Left lung (tissue), 10 donors: ENCODE measurements around the gene TACC3. TPM values are rescaled to one million over a fixed set of nuclear protein-coding genes. Genes with fewer than 3 reads are reported as not detected.

Source experiments
- ATAC-seq: fragments of 200-7000 bp; cut with Tn5 transposase; one replicate; pipeline ENCODE4 v1.9.1; 2020; ENCODE audit warnings: moderate library complexity
- DNase-seq, 4 donors: peaks; one replicate each; pipeline ENCODE4 v3.0.0-alpha.2; 2013 to 2020
- H3K27ac ChIP-seq, 2 donors: fragments of 200-600 bp; sonication (generic) in 1 of 2; one replicate each; pipeline versions ENCODE4 v1.5.0 to v1.8.0; 2020 to 2021
- H3K27me3 ChIP-seq, 2 donors: fragments of 200-600 bp; sonication (generic) in 1 of 2; one replicate each; pipeline versions ENCODE4 v1.5.0 to v1.8.0; 2020 to 2021
- H3K36me3 ChIP-seq, 2 donors: fragments of 200-600 bp; sonication (generic) in 1 of 2; one replicate each; pipeline versions ENCODE4 v1.5.0 to v1.8.0; 2020 to 2021
- H3K4me1 ChIP-seq, 2 donors: fragments of 200-600 bp; one replicate each; pipeline ENCODE4 v1.8.0; 2021
- H3K4me3 ChIP-seq, 2 donors: fragments of 200-600 bp; sonication (generic) in 1 of 2; one replicate each; pipeline versions ENCODE4 v1.5.0 to v1.8.0; 2020 to 2021; ENCODE audit warnings: mild to moderate bottlenecking in 1 of 2
- H3K9me3 ChIP-seq, 2 donors: fragments of 200-600 bp; sonication (generic) in 1 of 2; one replicate each; pipeline versions ENCODE4 v1.5.0 to v1.8.0; 2020 to 2021
- intact Hi-C, 2 donors: fragments of 100-400 bp; cut with DNase I; formaldehyde crosslinking; loops; one replicate each; pipeline versions ENCODE4 v1.11.2 to v1.14.2; 2022
- polyA plus RNA-seq, 6 donors: library from polyadenylated mRNA; unstranded; fragments of 120-200 nt; gene quantifications; one replicate each; pipeline ENCODE4 v1.2.1, GENCODE V29; 2013; ENCODE audit not compliant: insufficient read length in 6 of 6
- total RNA-seq, 2 donors: library from RNA; stranded (reverse); fragmentation: NEBNext Ultra II Directional; extraction: Animal tissue kit (Norgen Biotek cat#: 25700); gene quantifications; one replicate each; pipeline ENCODE4 v1.2.1, GENCODE V29; 2021
- TF ChIP-seq, protein P1 (sequence below), 2 donors: fragments of 200-600 bp; sonication (generic) in 1 of 2; IDR thresholded peaks; one replicate each; pipeline versions ENCODE4 v1.5.0 to v1.8.0; 2021; ENCODE audit warnings: antibody characterized with exemption in 2 of 2
- donor health status: DM: no; HTN: yes; CAD: no.
- donor health status: DM: no; HTN: no; CAD: no.

The TACC3 gene
- total and polyA plus RNA-seq, 8 donors, result 20.3 to 76.2 (median 44.7) TPM

DNA sequence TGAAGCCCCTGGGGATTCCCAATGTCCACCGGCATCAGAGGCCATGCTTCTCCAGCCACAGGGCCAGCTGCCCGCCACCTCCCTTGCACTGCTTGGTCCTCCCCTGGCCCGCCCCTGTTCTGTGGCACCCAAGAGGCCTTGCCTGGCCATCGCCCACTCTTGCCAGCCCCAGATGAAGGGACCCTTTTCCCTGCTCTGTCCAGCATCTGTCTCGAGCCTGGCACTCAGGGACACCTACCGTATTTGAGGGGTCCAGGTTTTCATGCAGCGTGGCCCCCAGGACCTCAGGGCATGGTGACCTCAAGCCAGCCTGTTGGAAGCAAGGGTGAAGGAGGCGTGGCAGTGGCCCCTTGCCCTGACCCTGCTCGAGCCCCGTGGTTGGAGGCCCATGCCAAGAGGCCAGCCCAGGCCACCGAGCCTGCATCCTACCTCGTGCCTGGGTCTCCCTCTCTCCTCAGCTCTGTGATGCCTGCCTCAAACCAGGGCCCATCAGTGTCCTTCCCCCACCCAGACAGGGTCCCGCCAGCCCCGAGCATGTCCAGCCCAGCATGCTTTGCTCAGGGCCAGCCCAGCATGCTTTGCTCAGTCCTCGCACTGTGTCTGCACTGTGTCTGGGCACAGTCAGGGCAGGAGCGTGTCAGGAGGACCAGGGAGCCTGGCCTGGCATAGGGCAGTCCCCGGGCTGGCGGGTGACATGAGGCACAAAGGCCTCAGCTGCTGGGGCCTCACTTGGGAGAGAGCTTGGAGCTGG is 57.5 kb downstream of the TACC3 start:
- ATAC-seq (no peak), DNase-seq (no peak)
- TF ChIP-seq, protein P1, sequence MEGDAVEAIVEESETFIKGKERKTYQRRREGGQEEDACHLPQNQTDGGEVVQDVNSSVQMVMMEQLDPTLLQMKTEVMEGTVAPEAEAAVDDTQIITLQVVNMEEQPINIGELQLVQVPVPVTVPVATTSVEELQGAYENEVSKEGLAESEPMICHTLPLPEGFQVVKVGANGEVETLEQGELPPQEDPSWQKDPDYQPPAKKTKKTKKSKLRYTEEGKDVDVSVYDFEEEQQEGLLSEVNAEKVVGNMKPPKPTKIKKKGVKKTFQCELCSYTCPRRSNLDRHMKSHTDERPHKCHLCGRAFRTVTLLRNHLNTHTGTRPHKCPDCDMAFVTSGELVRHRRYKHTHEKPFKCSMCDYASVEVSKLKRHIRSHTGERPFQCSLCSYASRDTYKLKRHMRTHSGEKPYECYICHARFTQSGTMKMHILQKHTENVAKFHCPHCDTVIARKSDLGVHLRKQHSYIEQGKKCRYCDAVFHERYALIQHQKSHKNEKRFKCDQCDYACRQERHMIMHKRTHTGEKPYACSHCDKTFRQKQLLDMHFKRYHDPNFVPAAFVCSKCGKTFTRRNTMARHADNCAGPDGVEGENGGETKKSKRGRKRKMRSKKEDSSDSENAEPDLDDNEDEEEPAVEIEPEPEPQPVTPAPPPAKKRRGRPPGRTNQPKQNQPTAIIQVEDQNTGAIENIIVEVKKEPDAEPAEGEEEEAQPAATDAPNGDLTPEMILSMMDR (IDR thresholded peaks at IDR 0.05), result no peak
- no peaks in the 10 kb centered on the region for H3K27me3 ChIP-seq
- no peak overlapping the region for H3K27ac ChIP-seq
- H3K4me3 ChIP-seq, result no peak overlapping the region
- H3K36me3 ChIP-seq, result no peaks in the 10 kb centered on the region
- intact Hi-C loops, result no loop called here
- H3K9me3 ChIP-seq, result no peaks in the 10 kb centered on the region
- no peaks in the 10 kb centered on the region for H3K4me1 ChIP-seq

DNA sequence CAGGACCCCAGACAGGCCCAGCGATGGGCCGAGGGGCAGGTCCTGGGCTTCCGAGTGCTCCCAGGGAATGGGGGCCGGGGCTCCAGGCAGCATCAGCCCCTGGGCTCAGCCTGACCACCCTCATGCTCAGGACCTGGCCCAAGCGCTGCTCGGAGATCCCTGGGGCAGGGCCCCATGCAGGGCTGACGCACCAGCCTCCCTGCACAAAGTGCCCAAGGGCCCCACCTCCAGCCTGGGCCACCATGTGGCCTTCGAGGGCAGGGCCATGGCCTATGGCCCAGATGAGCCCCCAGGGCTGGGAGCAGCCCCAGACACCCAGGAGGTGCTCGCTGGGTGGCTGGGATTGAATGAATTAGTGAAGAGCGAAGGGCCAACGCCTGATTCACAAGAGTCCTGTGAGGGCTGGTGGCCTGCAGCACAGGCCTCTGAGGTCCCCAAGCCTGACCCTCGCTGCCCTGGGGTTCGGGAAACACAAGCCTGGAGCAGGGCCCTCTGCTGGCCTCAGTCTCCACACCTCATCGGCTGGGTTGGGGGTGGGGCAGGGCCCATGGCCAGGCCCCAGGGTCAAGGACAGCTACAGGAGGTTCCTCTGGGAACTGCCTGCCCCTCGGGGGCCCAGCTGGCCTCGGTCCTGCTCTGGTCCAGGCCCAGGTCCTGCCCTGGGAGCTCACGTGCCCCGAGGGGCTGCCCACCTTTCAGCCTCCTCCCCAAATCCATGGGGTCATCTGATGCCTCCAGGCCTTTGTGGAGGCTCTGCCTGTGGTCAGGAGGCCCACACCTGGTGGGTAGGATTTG is 58.5 kb downstream of the TACC3 start:
- no peaks in the 10 kb centered on the region for H3K36me3 ChIP-seq
- H3K4me1 ChIP-seq, result no peaks in the 10 kb centered on the region
- H3K27ac ChIP-seq, result no peak overlapping the region
- DNase-seq (no peak), ATAC-seq (no peak)
- TF ChIP-seq, protein P1 (IDR thresholded peaks at IDR 0.05), result no peak
- no peaks in the 10 kb centered on the region for H3K9me3 ChIP-seq
- intact Hi-C loops, result no loop called here
- no peak overlapping the region for H3K4me3 ChIP-seq
- H3K27me3 ChIP-seq, result no peaks in the 10 kb centered on the region

DNA sequence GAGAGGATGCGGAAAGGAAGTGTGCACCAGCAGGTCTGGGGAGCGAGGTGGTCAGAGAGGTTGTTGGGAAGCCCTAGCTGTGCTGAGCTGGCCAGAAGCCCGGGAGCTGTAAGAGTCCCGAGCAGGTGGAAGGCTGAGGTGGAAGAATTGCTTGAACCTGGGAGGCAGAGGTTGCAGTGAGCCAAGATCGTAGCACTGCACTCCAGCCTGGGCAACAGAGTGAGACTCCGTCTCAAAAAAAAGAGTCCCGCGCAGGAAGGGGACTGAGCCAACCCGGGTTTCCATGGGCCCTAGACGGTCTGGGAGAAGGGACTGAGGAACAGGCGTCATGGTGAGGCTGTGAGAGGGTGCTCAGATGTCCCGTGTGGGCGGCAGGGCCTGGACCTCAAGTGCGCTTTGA is 59.1 kb downstream of the TACC3 start:
- Histone ChIP-seq H3K36me3 (no peaks in the 10 kb centered on the region), H3K4me1 (no peaks in the 10 kb centered on the region), H3K27me3 (no peaks in the 10 kb centered on the region), H3K4me3 (no peak overlapping the region), H3K9me3 (no peaks in the 10 kb centered on the region), H3K27ac (no peak overlapping the region)
- intact Hi-C loops, result no loop called here
- ATAC-seq (no peak), DNase-seq (no peak)
- TF ChIP-seq, protein P1 (IDR thresholded peaks at IDR 0.05), result no peak

DNA sequence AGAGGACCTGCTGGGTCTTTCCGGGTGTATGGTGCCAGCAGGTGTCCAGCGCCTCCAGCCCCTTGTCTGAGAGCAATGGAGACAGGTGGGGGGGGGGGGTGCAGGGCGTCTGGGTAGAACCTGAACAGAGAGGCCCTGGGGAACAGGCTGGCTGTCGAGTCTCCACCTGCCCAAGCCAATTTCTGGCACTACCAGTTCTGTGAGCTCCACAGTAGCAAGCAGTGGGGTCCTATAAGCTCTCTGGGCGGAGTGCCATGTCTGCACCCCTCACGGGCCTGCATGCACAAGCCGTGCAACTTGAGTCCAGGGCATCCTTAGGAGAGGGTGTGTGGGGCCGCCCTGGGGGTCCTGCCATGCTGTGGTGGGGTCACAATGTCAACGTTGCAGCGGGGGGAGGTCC is 61.7 kb downstream of the TACC3 start:
- no peaks in the 10 kb centered on the region for H3K27me3 ChIP-seq
- TF ChIP-seq, protein P1 (IDR thresholded peaks at IDR 0.05), result no peak
- ATAC-seq, result no peak
- H3K9me3 ChIP-seq, result no peaks in the 10 kb centered on the region
- H3K27ac ChIP-seq, result no peak overlapping the region
- intact Hi-C loops, result no loop called here
- no peak for DNase-seq
- H3K4me3 ChIP-seq, result no peak overlapping the region
- no peaks in the 10 kb centered on the region for H3K4me1 ChIP-seq
- H3K36me3 ChIP-seq, result no peaks in the 10 kb centered on the region

DNA sequence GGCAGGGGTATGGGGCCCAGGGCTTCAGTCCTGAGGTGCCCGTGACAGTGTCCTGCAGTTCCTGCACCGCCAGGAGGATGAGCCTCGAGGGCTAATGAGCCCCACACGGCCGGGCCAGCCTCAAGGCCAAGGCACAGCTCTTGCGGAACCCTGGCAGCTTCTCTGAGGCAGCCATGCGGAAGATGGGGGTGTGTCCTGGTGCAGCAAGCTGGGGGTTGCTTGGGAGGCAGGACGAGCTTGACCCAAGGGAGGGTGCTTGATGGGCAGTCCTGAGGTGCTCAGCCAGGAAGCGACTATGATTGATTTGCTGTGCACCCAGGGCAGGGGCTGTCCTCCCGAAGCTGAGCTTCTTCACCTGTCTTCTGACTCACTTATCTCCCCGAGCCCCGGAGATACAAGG is 62.6 kb downstream of the TACC3 start:
- no peak for ATAC-seq
- Histone ChIP-seq H3K36me3 (no peaks in the 10 kb centered on the region), H3K4me1 (no peaks in the 10 kb centered on the region), H3K9me3 (no peaks in the 10 kb centered on the region), H3K27ac (no peak overlapping the region), H3K27me3 (no peaks in the 10 kb centered on the region), H3K4me3 (no peak overlapping the region)
- TF ChIP-seq, protein P1 (IDR thresholded peaks at IDR 0.05), result no peak
- DNase-seq, result no peak
- intact Hi-C loops, result no loop called here
